Neural progenitor cell (in vitro differentiated cells): ENCODE measurements around the gene WNT3A. TPM values are rescaled to one million over a fixed set of nuclear protein-coding genes. Genes with fewer than 3 reads are reported as not detected.
A peak's percentile ranks its signal among the peaks of the same experiment; 100 is the strongest.

Experiments
- DNase-seq: peaks from one replicate; pipeline ENCODE4 v3.0.0-alpha.2; 2016; ENCODE audit warnings: low spot score
- H2AFZ ChIP-seq: fragments of 200-600 bp; sonication (generic); replicated peaks from 2 replicates; pipeline ENCODE4 v1.6.1; 2016; ENCODE audit warnings: antibody characterized with exemption
- H3F3A ChIP-seq: fragments of 200-600 bp; sonication (generic); 2 replicates; pipeline ENCODE4 v1.6.1; 2016; ENCODE audit warnings: antibody characterized with exemption, low read depth
- H3K27ac ChIP-seq: fragments of 200-600 bp; sonication (generic); 2 replicates; pipeline ENCODE4 v1.5.1; 2016; ENCODE audit warnings: mild to moderate bottlenecking
- H3K27me3 ChIP-seq: fragments of 200-600 bp; sonication (generic); 2 replicates; pipeline ENCODE4 v1.6.1; 2016; ENCODE audit warnings: mild to moderate bottlenecking, moderate library complexity
- H3K36me3 ChIP-seq: fragments of 200-600 bp; sonication (generic); 2 replicates; pipeline ENCODE4 v1.5.1; 2016
- H3K4me1 ChIP-seq: fragments of 200-600 bp; sonication (generic); 2 replicates; pipeline ENCODE4 v1.6.1; 2016; ENCODE audit warnings: mixed run types
- H3K4me2 ChIP-seq: fragments of 200-600 bp; sonication (generic); 2 replicates; pipeline ENCODE4 v1.6.1; 2016
- H3K4me3 ChIP-seq: fragments of 200-600 bp; sonication (generic); 2 replicates; pipeline ENCODE4 v1.5.1; 2016
- H3K79me2 ChIP-seq: fragments of 200-600 bp; sonication (generic); 2 replicates; pipeline ENCODE4 v1.6.1; 2016; ENCODE audit warnings: low read depth
- H3K9ac ChIP-seq: fragments of 200-600 bp; sonication (generic); 2 replicates; pipeline ENCODE4 v1.6.1; 2016
- H3K9me3 ChIP-seq: fragments of 200-600 bp; sonication (generic); 2 replicates; pipeline ENCODE4 v1.5.1; 2016; ENCODE audit warnings: low read depth
- H4K20me1 ChIP-seq: fragments of 200-600 bp; sonication (generic); 2 replicates; pipeline ENCODE4 v1.6.1; 2016; ENCODE audit warnings: low read depth
- H3K27ac Mint-ChIP-seq: 3 replicates; pipeline ENCODE4 v1.8.0; 2021; ENCODE audit warnings: mixed read lengths
- H3K27me3 Mint-ChIP-seq: 2 replicates; pipeline ENCODE4 v1.8.0; 2022; ENCODE audit warnings: low read depth, mild to moderate bottlenecking, inconsistent platforms, moderate library complexity, mixed read lengths; ENCODE audit not compliant: insufficient read depth
- H3K36me3 Mint-ChIP-seq: 3 replicates; pipeline ENCODE4 v1.8.0; 2021; ENCODE audit warnings: mixed read lengths
- H3K4me1 Mint-ChIP-seq: 3 replicates; pipeline ENCODE4 v1.8.0; 2021; ENCODE audit warnings: mixed read lengths
- H3K4me3 Mint-ChIP-seq: 3 replicates; pipeline ENCODE4 v1.8.0; 2021; ENCODE audit warnings: mild to moderate bottlenecking, moderate library complexity, mixed read lengths
- H3K9me3 Mint-ChIP-seq: 3 replicates; pipeline ENCODE4 v1.8.0; 2020; ENCODE audit warnings: mixed read lengths
- CTCF ChIP-seq: fragments of 200-600 bp; sonication (generic); IDR thresholded peaks from 2 replicates; pipeline ENCODE4 v1.5.1; 2017; ENCODE audit warnings: antibody characterized with exemption, mild to moderate bottlenecking
- EZH2 ChIP-seq: fragments of 200-600 bp; sonication (generic); IDR thresholded peaks from 2 replicates; pipeline ENCODE4 v1.6.1; 2017; ENCODE audit warnings: antibody characterized with exemption, mild to moderate bottlenecking, moderate library complexity
- EZH2phosphoT487 ChIP-seq: fragments of 200-600 bp; sonication (generic); IDR thresholded peaks from 2 replicates; pipeline ENCODE4 v1.6.1; 2017; ENCODE audit warnings: antibody characterized with exemption
- total RNA-seq: library from RNA; depleted of rRNA; stranded (reverse); fragments of >200 nt; gene quantifications from 2 replicates; pipeline ENCODE4 v1.2.3, GENCODE V29; 2015; ENCODE audit warnings: low replicate concordance

WNT3A gene
- total RNA-seq, 1 donor from 2014 or later: not detected

GRCh38 chr1:228023294-228023639 lies 16.5 kb downstream of the WNT3A start:
- no peak overlapping the region for H3K4me2 ChIP-seq
- no peak overlapping the region for H3K9ac ChIP-seq
- H3K4me1 ChIP-seq: no peaks in the 10 kb centered on the region
- no peak overlapping the region for H3K4me3 Mint-ChIP-seq
- peaks cover 98% of the 10 kb centered on the region for H3K27me3 ChIP-seq
- no peak for DNase-seq
- no peaks in the 10 kb centered on the region for H3K36me3 ChIP-seq
- peaks cover 6% of the 10 kb centered on the region for H3K27me3 Mint-ChIP-seq
- no peaks in the 10 kb centered on the region for H3F3A ChIP-seq
- H3K9me3 Mint-ChIP-seq: peaks cover 31% of the 10 kb centered on the region
- H3K79me2 ChIP-seq: no peaks in the 10 kb centered on the region
- peaks cover 20% of the 10 kb centered on the region for H3K4me1 Mint-ChIP-seq
- H3K9me3 ChIP-seq: no peaks in the 10 kb centered on the region
- no peak overlapping the region for H3K4me3 ChIP-seq
- no peak for TF ChIP-seq EZH2
- no peak for TF ChIP-seq EZH2phosphoT487
- no peak for TF ChIP-seq CTCF
- peaks cover 45% of the 10 kb centered on the region for H3K36me3 Mint-ChIP-seq
- no peaks in the 10 kb centered on the region for H4K20me1 ChIP-seq
- H3K27ac Mint-ChIP-seq: no peak overlapping the region
- H2AFZ ChIP-seq: no peak overlapping the region
- no peak overlapping the region for H3K27ac ChIP-seq

- no peak for DNase-seq
- H3K4me3 Mint-ChIP-seq: no peak overlapping the region
These were observed 22.5 kb downstream of the WNT3A start for GRCh38 chr1:228029281-228029680.

GRCh38 chr1:228030451-228031201 lies 23.8 kb downstream of the WNT3A start:
- peak overlapping the region; percentile 0 for H3K4me3 Mint-ChIP-seq
- TF ChIP-seq EZH2 (no peak), CTCF (no peak), EZH2phosphoT487 (no peak)
- no peaks in the 10 kb centered on the region for H3K79me2 ChIP-seq
- peaks cover 25% of the 10 kb centered on the region for H3K27me3 Mint-ChIP-seq
- peaks cover 7% of the 10 kb centered on the region for H3K9me3 ChIP-seq
- no peak overlapping the region for H3K4me3 ChIP-seq
- H3K4me1 Mint-ChIP-seq: peaks cover 19% of the 10 kb centered on the region
- no peaks in the 10 kb centered on the region for H3K36me3 ChIP-seq
- H3K27me3 ChIP-seq: peaks cover 97% of the 10 kb centered on the region
- DNase-seq: no peak
- H3K36me3 Mint-ChIP-seq: peaks cover 41% of the 10 kb centered on the region
- no peak overlapping the region for H2AFZ ChIP-seq
- H4K20me1 ChIP-seq: peaks cover 6% of the 10 kb centered on the region
- H3K4me2 ChIP-seq: no peak overlapping the region
- H3K9me3 Mint-ChIP-seq: peaks cover 39% of the 10 kb centered on the region
- H3K9ac ChIP-seq: no peak overlapping the region
- H3K27ac ChIP-seq: no peak overlapping the region
- H3K4me1 ChIP-seq: peaks cover 5% of the 10 kb centered on the region
- peak overlapping the region; percentile 27 for H3K27ac Mint-ChIP-seq
- H3F3A ChIP-seq: peaks cover 5% of the 10 kb centered on the region

More at GRCh38 chr1:228029281-228029680, 22.5 kb downstream of the WNT3A start:
- Histone ChIP-seq H3K36me3 (no peaks in the 10 kb centered on the region), H4K20me1 (no peaks in the 10 kb centered on the region), H3K27me3 (peaks cover 97% of the 10 kb centered on the region), H3K4me2 (no peak overlapping the region), H3K79me2 (no peaks in the 10 kb centered on the region), H2AFZ (no peak overlapping the region), H3K4me3 (no peak overlapping the region), H3K9me3 (peaks cover 7% of the 10 kb centered on the region), H3F3A (no peaks in the 10 kb centered on the region), H3K4me1 (no peaks in the 10 kb centered on the region), H3K27ac (no peak overlapping the region), H3K9ac (no peak overlapping the region)
- peaks cover 52% of the 10 kb centered on the region for H3K36me3 Mint-ChIP-seq
- H3K9me3 Mint-ChIP-seq: peaks cover 49% of the 10 kb centered on the region
- TF ChIP-seq EZH2 (no peak), EZH2phosphoT487 (no peak), CTCF (no peak)
- peaks cover 10% of the 10 kb centered on the region for H3K4me1 Mint-ChIP-seq
- H3K27ac Mint-ChIP-seq: no peak overlapping the region
- H3K27me3 Mint-ChIP-seq: peaks cover 17% of the 10 kb centered on the region
